WI38 (cell line): ENCODE results near the gene FSTL4.

Experiments
- H3K4me3 ChIP-seq: 2 replicates; pipeline ENCODE4 v1.5.1; 2011; ENCODE audit warnings: low read depth, mild to moderate bottlenecking, control low read depth, low read length
- TF ChIP-seq, protein P1 (sequence below): IDR thresholded peaks from 2 replicates; pipeline ENCODE4 v1.5.1; 2012; ENCODE audit warnings: low read depth, mild to moderate bottlenecking, control low read depth, low read length

Gene FSTL4

DNA sequence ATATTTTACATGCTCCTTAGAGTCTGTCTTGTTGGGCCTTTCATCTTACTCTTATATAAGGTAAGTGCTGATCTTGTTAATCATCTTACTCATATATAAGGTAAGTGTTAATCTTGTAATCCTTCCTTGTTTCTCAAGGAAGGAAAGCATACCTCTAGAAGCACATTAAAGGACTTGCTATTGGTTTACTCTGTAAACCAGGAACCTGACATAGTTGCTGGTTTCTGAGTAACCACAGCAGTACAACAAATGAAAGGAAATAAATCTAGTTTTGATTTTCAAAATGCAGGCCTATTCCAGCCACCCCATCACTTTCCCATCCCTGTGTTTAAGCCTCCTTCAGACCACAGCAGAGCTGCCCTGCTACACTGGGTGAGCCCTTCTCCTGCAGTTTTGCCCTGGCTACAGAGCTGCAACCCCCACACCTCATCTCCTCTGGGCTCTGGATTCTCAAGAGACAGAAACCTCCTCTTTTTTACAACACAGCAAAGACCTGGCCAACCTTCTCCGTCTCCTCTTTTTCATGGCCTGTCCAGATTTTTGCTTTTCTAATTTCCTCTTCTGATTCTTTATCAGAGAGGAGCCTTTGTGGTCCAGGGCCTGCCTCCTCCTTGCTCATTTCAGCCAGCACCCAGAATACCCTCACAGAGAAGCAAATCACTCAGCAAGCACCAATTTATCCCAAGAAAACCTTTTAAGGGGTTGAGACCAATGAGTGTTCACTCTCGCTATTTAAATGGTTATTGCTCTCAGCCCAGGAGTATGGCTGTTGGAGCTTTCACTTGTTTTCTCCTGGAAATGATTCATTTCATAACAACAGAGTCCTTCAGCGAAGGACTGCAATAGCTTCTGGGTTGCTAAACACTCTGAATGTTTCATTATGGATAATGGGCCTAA, 103.2 kb downstream of the FSTL4 start:
- TF ChIP-seq, protein P1, sequence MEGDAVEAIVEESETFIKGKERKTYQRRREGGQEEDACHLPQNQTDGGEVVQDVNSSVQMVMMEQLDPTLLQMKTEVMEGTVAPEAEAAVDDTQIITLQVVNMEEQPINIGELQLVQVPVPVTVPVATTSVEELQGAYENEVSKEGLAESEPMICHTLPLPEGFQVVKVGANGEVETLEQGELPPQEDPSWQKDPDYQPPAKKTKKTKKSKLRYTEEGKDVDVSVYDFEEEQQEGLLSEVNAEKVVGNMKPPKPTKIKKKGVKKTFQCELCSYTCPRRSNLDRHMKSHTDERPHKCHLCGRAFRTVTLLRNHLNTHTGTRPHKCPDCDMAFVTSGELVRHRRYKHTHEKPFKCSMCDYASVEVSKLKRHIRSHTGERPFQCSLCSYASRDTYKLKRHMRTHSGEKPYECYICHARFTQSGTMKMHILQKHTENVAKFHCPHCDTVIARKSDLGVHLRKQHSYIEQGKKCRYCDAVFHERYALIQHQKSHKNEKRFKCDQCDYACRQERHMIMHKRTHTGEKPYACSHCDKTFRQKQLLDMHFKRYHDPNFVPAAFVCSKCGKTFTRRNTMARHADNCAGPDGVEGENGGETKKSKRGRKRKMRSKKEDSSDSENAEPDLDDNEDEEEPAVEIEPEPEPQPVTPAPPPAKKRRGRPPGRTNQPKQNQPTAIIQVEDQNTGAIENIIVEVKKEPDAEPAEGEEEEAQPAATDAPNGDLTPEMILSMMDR: no peak
- no peak overlapping the region for H3K4me3 ChIP-seq

DNA sequence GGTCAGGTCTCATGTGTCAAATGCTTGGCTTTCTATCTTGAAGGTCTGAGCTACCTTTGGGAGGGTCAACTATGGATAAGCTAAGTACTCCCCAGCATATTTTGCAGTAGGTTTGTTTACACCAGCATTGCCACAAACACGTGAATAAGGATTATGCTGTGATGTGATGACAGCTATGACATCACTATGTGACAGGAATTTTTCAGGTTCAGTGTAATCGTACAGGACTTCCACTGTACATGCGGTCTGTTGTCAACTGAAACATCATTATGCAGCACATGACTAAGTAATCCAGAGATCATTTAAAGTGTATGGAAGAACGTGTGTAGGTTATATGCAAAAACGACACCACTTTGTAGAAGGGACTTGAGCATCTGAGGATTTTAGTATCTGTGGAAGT, 104.0 kb downstream of the FSTL4 start:
- no peak overlapping the region for H3K4me3 ChIP-seq
- TF ChIP-seq, protein P1: no peak

DNA sequence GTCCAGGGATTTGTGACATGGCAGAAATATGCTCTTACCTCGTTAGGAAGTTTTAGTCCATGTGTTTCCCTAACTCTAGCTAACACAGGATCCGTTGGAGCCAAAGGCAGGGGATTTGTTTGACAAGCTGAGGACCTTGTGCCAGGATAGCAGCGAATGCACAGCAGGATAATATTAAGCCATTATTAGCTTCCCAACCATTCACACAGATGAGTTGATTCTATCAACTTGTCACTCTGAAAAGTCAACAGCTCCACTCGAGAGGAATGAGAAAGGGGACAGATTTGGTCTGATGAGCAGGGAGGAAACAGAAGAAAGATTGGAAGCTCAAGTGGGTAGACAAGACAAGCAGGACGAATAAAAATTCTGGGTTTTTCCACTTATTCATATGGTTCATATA, 106.2 kb downstream of the FSTL4 start:
- H3K4me3 ChIP-seq: no peak overlapping the region
- TF ChIP-seq, protein P1: no peak

DNA sequence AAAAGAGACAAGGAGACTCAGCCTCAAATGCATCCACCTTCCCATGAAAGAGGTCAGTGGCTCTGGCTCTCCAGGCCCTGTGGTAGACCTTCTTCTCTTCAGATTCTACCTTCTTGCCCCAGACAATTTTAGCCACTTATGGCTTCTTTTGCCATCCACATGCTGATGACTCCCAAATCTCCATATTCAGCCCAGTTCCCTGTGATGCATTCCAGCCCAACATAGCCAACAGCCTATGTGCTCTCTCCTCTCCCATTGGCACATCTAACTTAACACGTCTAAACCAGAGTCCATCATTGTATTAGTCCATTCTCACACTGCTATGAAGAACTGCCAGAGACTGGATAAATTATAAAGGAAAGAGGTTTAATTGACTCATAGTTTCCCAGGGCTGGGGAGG, 108.8 kb downstream of the FSTL4 start:
- no peak overlapping the region for H3K4me3 ChIP-seq
- TF ChIP-seq, protein P1: no peak

DNA sequence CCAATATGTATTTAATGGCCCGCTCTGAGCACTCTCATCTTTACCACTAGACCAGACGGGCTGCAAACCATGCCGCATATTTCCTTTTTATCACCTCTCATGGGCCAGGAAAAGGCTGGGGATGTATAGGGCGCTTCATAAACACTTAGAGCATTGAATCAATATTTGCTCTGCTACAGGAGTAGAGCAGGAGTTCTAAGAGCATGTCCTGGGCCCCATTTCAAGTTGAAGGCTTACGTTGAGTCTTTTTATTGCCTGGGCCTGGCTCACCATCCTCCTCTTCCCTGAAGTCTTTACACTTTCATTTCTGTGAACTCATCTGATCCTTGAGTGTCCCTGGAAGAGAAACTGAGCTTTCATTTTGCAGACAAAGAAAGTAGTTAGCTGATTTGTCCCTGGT, 112.4 kb downstream of the FSTL4 start:
- TF ChIP-seq, protein P1: no peak

DNA sequence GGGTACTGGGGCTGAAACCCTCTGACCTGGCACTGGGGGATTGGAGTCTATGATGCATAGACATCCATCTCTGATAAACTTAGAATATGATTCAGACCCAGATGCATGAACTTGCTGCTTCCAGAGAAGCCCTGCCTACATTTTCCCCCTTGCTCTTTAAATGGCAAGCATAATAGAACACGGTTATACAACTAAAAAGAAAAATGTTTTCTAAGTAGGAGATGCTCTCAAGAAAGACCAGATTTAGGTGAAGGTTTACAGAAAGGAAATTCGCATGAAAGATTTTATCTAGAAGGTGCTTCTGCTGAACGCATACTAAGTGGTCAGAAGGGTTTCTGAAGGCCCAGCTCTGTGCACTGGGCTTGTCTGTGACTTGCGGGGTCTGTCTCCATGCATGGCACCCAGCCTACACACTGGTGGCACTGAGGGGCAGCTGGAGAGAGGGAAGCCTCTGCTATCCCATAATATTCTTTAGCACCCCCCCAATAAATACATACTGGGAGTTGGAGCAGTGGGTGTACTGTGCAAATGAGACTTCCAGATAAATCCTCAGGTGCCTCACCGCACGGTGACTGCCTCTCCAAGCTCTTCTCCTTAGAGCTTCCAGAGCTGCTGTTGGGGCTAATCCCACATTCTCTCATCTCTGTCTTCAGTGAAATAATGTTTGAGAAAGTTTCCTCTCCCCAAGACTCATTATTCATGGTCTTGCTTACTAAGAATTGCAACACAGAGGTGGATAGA, 114.6 kb downstream of the FSTL4 start:
- TF ChIP-seq, protein P1: no peak
- H3K4me3 ChIP-seq: no peak overlapping the region

More for the DNA sequence above, 112.4 kb downstream of the FSTL4 start:
- H3K4me3 ChIP-seq: no peak overlapping the region

DNA sequence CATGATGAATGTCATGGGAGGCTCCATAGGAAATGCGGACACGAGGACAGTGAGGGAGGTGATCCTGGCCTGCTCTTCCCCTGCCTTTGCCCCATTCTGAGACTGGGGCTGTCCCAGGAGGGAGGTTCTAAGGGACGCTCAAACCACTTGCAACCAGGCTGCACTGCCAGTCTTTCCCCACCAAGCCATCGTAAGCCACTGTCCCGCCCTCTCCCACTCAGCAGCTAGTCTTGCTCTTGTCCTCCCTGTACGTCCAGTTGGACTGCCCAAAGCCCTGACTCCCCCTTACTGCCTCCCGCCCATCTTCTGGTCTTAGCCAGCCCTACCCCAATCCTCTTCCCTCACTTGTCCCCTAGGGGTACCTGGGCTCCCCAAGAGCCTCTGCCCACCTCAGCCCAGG, 115.7 kb downstream of the FSTL4 start:
- no peak overlapping the region for H3K4me3 ChIP-seq
- TF ChIP-seq, protein P1: no peak
